Breast epithelium (tissue), 3 donors: ENCODE results near the gene PPP1R26.

ENCODE experiments used
- POLR2AphosphoS5 ChIP-seq, 3 donors: sonication (generic); formaldehyde crosslinking; IDR thresholded peaks; one replicate each; pipeline ENCODE4 v1.6.1; 2017; ENCODE audit warnings: antibody characterized with exemption in 3 of 3
- TF ChIP-seq, protein P1 (sequence below), 3 donors: fragments of 450-650 bp; IDR thresholded peaks; one replicate each; pipeline ENCODE4 v1.5.1; 2016 to 2017; ENCODE audit warnings: antibody characterized with exemption in 3 of 3, mild to moderate bottlenecking in 3 of 3, moderate library complexity in 3 of 3

- TF ChIP-seq, protein P1, sequence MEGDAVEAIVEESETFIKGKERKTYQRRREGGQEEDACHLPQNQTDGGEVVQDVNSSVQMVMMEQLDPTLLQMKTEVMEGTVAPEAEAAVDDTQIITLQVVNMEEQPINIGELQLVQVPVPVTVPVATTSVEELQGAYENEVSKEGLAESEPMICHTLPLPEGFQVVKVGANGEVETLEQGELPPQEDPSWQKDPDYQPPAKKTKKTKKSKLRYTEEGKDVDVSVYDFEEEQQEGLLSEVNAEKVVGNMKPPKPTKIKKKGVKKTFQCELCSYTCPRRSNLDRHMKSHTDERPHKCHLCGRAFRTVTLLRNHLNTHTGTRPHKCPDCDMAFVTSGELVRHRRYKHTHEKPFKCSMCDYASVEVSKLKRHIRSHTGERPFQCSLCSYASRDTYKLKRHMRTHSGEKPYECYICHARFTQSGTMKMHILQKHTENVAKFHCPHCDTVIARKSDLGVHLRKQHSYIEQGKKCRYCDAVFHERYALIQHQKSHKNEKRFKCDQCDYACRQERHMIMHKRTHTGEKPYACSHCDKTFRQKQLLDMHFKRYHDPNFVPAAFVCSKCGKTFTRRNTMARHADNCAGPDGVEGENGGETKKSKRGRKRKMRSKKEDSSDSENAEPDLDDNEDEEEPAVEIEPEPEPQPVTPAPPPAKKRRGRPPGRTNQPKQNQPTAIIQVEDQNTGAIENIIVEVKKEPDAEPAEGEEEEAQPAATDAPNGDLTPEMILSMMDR (IDR thresholded peaks at IDR 0.05), result no peak
- TF ChIP-seq POLR2AphosphoS5 (IDR thresholded peaks at IDR 0.05), result no peak
These were observed 9.8 kb downstream of the PPP1R26 start for GRCh38 chr9:135489188-135489906.
